Cerebellar nuclear complex (tissue), 1 donor: ENCODE results near the gene RASGEF1C.
A peak's percentile ranks its signal among the peaks of the same experiment; 100 is the strongest.

Experiments
- DNase-seq, 2 experiments: peaks; one replicate each; lab custom pipeline; 2025; lab: John Stamatoyannopoulos, UW

The RASGEF1C gene

DNA sequence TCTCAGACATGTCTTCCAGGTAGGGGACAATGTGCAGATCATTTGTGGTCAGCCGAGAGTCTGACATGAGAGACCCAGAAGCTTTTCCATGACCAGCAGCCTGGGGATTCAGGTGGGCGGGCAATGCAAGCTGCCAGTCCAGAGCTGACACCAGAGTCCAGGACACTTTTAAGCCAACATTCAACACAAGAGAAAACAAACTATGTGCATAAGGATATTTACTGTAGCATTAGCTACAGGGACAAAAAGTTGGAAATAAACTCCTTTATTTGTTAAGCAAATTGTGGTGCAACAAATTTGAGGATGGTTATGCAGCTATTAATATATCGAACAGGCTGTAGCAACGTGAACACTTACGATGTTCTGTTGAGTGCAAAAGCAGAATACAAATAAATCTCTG lies 127.5 kb downstream of the RASGEF1C start:
- DNase-seq = no peak

DNA sequence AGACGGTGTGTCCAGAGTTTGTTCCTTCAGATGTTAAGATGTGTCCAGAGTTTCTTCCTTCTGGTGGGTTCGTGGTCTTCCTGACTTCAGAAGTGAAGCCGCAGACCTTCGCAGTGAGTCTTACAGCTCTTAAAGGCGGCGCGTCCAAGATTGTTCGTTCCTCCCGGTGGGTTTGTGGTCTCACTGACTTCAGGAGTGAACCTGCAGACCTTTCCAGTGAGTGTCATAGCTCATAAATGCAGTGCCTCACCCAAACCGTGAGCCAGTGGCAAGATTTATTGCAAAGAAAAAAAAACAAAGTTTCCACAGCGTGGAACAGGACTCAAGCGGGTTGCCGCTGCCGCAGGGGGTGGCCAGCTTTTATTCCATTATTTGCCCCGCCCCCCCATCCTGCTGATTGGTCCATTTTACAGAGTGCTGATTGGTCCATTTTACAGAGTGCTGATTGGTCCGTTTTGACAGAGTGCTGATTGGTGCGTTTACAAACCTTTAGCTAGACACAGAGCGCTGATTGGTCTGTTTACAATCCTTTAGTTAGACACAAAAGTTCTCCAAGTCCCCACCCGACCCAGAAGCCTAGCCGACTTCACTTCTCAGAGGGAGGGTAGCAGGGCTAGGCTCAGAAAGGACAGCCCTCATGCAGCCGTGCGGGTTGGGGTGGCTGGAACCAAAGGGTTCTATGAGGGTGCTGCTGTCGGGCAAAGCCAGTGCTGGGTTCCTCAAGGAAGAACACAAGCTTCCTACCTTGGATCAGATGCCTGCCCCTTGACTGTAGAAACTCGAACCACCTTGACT lies 128.3 kb downstream of the RASGEF1C start:
- DNase-seq = no peak

DNA sequence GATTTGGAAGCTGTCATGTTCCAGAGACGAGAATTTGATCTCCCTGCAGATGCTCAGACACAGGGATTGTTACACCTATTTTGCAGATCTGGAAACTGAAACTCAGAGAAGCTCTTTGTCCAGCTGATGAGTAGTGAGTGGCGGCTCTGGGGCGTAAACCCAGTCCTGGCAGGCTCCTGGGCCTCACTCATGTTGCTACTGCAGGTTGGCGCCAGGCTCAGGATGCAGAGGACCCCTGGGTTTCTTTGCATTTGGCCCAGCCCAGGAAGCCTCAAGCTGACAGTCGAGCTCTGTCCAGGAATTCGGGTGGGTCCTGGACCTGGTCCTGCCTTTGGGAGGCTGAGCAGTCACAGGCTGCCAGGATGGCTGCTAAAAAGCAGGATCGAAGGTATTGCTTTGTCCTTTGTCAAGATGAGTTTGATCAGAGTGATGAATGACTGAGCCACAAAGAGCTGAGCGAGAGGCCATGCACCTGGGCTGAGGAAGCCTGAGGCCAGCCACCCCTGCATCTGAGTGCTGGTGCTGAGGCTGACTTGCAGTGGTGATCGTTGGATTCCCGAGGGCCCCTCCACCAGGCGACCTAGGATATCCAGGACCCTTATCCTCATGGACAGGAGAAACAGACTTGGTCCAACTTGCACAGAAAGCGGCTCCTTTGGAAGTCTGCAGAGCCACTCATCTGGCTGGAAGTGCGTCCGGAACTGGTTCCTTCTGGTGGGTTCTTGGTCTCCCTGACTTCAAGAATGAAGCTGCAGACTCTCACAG lies 129.1 kb downstream of the RASGEF1C start:
- DNase-seq = no peak

DNA sequence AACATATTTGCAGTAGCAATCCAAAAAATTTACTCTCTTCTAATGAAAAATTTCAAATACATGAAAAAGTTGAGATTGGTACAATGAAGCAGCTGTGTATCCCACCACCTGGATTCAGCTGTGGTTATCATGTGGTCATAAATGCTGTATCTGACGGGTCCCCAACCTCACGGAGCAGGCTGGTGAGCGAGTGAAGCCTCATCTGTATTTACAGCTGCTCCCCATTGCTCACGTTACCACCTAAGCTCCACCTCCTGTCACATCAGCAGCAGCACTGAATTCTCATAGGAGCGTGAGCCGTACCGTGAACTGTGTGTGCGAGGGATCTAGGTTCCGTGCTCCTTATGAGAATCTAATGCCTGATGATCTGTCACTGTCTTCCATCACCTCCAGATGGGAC lies 130.7 kb downstream of the RASGEF1C start:
- no peak for DNase-seq

DNA sequence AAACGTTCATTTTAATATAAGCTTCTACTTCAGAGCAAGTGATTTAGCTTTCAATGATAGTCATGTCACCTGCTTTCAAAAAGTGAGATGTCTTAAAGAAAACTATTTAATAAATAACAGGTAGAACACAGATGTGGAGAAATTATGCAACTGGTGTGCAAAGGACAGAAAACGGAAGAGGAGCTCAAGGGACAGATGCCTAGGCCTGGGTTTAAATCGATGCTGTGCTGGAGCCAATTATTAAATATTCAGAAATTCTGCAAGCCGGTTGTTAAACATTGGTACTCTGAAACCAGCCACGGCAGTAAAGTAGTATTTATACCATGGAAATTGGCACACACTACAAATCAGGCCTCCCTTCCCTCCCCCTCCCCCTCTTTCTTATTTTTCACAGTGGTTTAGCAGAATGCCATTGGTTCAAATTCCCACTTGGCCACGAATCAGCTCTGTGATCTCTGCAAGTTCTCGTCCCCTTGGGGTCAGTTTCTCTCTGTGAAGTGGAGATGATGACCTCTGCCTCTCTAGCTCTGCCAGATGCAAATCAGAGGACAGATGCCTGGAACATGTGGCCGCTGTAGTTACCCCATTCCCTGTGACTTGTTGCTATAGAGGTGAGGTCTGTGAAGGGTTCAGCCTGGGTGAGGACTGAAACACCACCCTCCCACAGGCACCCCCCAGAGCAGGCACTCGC lies 131.3 kb downstream of the RASGEF1C start:
- DNase-seq = no peak

DNA sequence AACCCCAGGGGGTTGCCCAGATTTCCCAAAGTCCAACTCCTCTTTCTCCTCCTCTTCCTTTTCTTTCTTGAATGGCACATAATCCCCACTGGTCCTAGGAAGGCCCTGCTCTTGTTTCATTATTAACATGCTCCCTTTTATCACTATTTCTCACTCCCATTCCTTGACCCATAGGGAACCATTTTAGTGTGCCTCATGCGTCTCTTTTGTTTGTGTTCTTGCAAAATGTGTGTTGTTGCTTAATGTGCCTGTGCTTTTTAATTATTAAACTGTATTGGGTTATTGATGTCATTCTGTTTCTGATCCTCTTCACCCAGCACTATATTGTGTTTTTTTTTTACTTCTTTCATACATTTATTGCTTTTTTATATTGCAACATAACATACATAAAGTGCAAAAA lies 133.3 kb downstream of the RASGEF1C start:
- no peak for DNase-seq

DNA sequence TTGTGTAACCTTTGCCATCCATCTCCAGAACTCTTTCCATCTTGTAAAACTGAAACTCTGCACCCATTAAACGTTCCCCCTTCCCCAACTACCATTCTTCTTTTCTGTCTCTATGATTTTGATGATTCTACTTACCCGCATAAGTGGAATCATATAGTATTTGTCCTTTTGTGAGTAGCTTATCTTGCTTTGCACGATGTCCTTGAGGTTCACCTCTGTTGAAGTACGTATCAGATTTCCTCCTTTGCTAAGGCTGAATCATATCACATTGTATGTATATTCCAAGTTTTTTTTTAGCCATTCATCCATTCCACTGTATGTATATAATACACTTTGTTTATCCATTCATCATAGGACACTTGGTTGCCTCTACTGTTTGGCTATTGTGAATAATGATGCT lies 134.5 kb downstream of the RASGEF1C start:
- DNase-seq = no peak

DNA sequence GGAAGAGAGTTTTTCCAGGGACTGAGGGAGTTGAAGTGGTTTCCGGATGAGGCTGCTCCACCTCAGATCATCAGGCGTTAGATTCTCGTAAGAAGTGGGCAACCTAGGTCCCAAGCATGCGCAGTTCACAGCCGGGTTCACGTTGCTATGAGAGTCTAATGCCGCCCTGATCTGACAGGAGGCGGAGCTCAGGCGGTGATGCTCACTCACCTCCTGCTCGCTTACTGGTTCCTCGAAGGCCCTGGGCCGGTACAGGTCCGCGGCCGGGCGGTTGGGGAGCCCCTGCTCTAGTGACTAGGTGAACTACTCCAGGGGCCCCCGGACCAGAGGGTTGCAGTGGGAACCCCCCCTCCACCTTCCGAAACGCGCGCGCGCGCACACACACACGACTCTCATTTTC lies 136.5 kb downstream of the RASGEF1C start:
- no peak for DNase-seq

DNA sequence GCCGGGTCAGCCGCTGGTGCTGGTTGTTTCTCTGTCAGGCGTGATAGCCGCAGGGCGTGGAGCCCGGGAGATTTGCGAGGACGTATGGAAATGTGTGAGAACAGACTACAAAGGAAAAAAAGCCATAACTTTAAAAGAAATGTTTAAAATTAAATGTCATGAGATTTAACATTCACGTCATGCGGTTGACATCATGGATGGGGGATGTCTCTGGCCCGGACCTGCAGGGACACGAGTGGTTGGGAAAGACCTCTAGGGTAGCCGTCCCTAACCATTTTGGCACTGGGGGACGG lies 136.8 kb downstream of the RASGEF1C start:
- no peak for DNase-seq

DNA sequence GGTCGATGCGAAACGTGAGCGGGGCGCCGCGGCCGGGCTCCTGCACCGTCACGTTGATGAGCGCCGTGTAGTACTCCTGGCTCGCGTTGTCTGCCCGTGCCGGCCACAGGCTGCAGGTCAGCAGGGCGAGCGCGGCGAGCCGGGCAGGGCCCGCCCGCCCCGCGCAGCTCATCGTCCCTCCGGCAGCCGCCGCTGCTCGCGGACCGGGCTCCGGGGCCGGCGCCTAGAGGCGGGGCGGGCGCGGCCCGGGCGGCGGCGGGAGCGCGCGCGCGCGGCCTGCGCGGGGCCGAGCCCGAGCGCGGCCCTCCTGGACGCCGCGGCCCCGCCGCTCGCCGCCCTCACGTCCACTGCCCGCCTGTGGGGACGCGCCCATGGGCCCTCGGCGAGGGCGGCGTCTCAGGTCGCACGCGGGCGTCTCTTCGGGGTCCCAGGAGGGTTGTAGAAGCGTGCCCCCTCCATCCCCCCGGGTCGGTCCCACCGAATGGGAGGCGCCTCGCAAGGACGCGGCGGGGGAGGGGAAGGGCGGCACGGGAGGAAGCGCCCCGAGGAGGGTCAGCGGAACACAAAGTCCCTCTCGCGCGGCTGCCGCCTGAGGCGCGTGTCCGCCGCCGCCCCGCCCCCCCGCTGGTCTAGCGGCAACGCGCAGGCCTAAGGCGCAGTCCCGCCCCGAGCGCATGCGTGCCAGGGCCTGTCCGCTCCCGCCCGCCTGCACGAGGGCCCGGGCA lies 137.3 kb downstream of the RASGEF1C start, which contains the start of gene RNF130:
Gene RNF130, minus strand, starts transcription at position 229 of the 725 bp plus-strand sequence. Its CDS starts 57 bp downstream, at position 172.
- DNase-seq = no peak

DNA sequence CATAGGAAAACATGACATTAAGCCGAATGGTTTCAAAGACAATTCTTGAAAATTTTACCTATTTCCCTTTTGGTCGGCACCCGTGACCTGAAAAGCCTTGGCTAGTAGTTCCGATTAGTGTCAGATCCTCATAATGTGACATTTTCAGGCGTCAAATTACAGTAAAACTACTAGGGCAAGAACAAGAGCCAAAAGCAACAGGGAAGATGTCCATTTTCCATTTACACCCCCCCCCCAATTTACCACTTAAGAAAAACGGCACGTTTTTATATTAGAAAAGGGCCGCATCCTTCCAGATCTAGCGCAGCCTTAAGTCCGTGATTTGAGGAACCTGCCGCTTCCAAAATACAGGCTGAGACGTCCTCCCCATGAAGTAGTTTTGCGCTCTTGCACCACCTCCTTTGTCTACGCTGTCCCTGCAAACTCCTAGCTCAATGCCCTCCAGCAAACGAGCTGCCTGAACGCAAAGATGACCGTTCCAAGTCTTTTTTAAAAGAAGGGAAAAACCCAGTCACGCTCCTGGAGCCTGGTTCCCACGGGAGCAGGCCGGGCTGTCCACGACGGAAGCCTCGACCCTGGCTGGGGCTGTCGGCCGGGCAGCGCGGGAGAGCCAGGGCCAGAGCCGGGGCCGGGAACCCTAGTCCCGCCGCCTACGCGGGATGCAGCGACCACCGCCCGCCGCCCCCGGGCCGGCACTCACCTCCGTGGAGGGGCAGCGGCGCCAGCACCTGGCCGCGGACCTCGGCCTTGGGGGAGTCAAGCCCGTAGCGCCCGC lies 138.1 kb downstream of the RASGEF1C start:
- DNase-seq = peak; percentile 17 to 32

DNA sequence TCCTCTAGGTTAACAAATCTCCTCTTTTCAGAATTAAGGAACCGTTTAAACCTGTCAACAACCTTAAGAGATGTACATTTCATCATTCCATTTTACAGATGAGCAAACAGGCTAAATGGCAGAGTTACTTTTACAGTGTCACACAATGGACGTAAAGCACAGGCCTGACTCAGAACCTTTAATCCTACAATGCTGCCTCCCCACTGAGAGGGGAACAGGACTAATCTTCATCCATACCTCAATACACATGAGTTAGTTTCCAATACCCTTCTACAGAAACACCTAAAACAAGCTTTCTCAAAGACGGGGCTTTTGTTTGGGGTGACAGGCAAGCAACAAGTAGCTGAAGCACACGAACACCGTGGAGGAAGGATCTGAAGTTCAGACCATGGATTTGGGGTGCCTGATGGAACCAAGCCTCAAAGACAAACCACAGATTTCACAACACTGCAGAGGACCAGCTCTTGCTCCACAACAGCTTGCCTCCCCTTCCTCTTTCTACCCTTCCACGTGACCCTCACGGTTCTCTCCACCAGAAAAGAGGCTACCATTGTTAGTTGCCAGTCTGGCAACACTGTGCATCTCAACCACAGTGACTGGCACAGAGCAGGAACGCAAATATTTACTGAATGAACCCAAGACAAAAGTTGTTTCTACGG lies 139.3 kb downstream of the RASGEF1C start:
- no peak for DNase-seq

DNA sequence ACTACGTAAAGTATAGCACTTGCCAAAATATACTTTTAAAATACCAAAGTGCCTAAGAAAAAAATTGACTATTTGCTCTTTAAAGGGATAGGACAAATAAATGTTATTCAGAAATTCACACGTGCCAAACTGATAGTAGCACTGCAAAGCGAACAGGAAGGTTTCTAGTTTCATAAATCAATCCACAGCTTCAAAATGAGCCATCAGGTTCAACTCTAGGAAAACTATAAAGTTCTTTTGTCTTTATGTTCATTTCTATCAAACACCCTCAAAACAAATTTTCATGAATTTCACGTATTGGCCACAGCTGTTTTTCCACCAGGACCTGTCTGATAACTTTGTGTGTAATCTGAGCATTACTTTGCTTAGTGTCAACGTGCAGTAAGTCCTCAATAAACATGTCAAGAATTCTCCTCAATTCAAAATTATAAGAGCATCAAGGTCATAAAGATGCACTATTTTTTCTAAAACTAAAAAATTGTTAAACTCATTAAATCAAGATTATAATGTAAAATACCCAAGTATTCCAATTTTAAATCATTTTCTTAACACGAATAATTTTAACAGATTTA lies 140.4 kb downstream of the RASGEF1C start:
- no peak for DNase-seq

DNA sequence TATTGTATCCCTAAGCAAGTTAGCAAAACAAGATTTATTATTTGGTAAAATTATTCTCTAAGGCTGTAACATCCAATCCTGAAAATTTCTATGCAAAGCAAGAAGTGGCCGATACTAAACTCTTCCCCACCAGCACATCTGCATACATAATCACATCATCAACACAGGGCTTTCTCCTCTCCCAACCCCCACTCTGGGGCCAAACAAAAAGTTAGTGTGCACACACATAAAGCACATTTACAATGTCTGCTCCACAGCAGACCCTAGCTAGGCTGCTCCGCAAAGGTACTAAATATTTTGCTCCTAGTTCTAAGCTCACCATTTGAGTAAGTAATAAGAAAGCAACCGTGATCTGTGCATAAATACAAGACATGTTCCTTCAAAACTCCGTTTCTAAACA lies 141.0 kb downstream of the RASGEF1C start:
- no peak for DNase-seq

DNA sequence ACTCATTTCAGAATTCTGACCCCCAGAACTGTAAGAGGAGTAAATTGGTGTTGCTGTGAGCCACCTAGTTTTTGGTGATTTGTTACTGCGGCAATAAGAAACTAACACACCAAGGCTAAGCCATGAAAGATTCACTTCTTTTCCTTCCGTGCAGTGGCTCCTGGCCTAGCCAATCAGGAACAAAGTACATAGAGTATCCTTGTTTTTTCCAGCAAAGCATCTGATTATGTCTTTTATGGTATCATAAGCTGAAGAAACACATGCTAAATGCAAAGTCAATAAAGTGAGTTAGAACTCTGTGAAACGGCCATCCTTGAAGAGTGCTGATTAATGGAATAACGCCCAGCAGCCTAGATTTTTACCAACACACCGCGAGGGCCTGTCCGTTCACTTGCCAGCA lies 148.8 kb downstream of the RASGEF1C start:
- DNase-seq = no peak

DNA sequence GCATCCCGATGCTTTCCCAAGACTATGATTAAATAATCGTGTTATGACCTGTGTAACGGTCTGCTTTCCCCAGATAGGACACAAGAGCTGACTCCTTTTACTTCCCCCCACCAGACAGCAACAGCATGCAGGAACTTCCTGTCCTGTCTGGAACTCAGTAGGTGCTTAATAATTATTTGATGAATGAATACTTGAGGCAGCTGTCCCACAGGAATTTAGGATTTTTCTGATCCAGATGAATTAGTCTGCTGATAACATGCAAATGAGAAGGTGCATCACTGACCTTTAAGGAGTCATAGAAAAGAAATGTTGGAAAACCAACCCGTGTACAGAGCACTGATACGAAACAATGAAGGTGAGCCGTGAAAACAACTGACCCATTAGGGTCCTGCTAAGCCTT lies 149.7 kb downstream of the RASGEF1C start:
- no peak for DNase-seq

DNA sequence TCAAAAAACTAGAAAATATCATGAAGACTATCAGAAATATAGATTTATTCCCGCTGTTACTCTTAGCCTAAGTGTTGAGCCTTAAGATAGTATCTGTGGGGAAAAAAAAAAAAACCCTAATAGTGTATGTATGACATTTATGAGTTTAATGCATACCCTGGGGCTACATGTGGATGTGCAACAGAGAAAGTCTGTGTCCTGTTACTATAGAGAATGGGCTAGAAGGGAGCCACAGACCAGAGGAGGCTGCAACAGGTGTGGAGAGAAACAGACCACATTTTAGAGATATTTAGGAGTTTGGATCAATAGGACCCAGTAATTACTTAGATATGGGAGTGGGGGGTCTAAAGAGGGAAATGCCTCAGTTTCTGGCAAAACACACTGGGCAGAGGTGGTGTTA lies 152.9 kb downstream of the RASGEF1C start:
- DNase-seq = no peak

DNA sequence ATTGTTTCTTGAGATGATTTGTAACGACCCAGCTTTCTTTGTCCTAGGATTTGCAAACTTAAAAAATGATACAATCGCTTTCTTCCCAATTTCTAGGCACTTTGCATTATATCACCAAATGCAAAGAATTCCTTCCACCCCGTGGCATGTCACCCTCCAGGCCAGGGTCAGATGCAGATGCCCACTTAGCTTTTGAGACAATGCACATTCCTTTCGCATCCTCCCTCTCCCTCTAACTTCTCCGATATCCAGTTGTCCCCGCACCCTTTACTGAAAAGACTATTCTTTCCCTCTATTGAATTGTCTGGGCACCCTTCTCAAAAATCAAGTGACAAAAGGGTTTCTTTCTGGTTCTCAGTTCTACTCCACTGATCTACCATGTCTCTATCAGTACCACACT lies 154.8 kb downstream of the RASGEF1C start:
- DNase-seq = no peak

DNA sequence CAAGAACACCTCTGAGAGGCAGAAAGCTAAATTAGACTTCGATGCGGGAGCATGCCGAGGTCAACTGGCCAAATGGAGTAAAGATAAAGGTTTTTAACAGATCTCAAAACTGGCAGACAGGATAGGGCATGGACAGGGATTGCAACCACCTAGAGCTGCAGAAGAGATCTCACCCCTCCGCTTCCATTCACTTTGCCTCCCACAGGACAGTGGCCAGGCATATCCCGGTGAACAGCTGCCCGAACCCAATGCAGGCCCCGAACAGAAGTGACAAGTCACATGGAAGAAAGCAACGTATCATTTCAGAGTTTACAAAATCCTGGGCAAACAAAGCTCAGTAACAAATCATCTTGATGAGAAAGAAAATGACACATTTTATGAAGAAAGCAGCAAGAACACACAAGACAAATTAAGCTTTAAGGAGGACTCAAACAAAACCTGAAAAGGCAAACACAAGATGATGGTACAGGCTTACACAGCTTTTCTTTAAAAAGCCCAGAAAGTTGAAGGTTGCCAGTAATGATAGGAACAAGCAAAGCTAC lies 155.9 kb downstream of the RASGEF1C start:
- no peak for DNase-seq

DNA sequence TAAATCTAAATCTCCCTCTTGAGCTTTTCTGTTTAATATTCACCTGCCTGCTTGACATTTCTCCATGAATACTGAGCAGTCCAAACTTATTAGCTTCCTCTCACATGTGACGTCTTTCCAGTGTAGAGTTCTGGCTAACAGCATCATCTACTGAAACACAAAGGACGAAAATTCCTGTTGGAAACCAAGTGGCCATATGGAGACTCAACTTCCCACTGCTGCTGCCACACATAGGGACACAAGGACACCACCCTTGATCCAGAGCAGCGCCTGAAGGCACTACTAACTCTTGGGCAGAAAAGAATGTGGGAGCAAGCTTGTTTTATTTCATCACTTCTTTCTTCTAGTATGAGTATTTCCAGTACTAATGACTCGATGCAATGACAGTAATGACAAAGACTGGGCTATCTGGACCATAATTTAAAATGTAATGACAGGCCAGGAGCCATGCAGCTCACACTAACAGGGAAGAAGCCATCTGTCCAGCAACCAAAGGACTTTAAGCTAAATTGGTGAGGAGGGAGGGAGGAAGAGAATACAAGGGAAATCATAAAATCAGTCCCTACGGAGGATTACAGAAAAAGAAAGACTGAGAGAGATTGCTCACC lies 156.7 kb downstream of the RASGEF1C start:
- DNase-seq = no peak
